NCI-H82 treated with DMSO at 0.1 percent for 48 hours (cell line): Measurements from ENCODE around the gene NFIC.
"Not testable (repeated sequence)": the region's sequence is repeated elsewhere in the genome, so short reads cannot be mapped to it uniquely, and the experiment has no call there.

Experiments used
- DNase-seq: peaks from one replicate; lab custom pipeline; 2025; ENCODE audit not compliant: unreplicated experiment; lab: John Stamatoyannopoulos, UW

The NFIC gene

DNA sequence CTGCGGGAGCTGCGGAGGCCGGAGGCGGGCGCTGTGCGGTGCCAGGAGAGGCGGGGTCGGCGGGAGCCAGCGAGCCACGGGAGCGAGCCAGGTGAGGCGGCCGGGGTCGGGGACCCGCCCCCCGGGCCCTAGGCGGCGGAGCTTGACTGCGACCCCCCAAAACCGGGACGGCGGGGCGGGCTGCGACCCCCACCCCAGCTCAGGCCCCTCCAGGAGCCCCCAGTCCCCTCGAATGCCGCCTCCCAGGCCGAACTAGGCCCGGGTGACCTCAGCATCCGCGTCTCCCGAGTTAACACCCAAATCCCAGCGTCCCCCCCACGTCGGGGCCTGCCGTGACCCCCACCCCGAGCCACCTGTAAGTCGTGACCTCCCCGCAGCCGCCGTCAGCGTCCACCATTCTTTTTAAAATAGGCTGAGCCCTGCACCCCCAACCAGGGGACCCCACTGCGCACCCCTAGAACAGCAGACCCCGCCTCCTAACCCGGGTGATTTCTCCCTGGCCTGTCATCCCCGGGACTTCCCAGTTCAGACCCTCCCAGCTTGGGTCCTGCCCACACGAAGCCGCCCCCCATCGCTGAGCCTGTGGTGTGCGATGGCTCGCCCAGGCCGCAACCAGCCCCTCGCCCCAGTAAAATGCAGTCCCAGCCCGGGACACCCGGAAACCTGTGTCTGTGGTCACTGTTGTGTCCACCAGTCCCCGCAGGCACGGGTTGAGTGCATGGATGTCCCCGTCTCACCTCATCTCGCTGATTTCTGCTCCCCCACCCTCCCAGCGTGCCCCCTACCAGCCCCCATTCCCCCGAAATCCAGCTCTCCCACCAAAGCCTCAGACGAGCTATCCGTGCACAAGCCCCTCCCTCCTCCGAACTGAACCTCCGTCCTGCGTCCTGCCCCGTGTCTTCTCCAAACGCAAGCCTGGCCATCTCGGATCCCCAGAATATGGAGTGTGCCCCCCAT, 140.3 kb downstream of the NFIC start:
- peak; percentile 1 for DNase-seq

DNA sequence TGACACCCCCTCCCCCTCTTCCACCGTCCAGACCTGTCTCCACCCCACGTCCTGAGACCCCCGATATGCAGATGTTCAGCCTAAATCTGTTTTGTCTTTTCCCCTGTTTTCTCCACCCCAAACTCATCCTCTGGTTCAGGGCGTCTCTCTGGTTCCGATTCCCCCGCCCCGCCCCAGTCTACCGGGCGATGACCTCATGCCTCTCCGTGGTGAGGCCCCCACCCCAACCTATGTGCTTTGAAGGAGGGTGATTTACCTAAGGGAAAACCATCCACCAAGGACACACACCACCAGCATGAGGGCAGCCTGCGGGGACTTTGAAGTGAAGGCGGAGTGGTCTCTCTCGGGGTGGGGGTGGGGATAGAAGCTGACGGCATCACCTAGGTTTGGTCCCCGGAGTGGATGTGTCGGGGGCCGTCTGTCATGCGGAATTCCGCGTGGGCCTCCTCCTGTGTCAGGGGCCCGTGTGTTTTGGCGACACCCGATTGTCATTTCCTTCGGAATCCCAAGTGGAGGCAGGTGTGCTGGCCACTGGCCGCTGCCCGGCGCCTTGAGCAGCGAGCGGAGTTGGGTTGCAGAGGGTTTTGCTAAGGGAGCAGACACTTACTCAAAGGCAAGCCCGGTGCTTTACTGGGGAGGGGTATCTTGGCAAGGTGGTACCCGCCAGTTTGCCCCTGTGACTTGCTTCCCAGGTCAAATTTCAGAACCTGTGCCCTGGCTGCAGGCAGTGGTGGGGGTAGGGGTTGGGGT, 141.2 kb downstream of the NFIC start:
- no peak for DNase-seq

DNA sequence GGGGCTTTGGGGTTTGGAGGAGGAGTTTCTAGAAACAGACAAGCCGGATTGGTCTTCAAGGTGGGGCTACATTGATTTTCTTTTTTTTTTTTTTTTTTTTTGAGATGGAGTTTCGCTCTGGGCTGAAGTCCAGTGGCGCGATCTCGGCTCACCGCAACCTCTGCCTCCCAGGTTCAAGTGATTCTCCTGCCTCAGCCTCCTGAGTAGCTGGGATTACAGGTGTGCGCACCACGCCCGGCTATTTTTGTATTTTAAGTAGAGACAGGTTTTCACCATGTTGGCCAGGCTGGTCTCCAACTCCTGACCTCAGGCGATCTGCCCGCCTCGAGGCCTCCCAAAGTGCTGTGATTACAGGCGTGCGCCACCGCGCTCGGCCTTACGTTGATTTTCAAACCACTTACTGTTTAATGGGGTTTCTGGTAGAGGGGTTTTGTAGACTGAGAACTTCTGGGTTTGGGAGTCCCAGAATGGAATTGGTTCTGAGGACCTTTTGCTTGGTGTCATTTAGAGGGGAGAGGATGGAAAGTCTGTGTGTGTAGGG, 141.8 kb downstream of the NFIC start:
- not testable (repeated sequence) for DNase-seq

GRCh38 chr19:3508771-3509535, 142.6 kb downstream of the NFIC start:
- no peak for DNase-seq

DNA sequence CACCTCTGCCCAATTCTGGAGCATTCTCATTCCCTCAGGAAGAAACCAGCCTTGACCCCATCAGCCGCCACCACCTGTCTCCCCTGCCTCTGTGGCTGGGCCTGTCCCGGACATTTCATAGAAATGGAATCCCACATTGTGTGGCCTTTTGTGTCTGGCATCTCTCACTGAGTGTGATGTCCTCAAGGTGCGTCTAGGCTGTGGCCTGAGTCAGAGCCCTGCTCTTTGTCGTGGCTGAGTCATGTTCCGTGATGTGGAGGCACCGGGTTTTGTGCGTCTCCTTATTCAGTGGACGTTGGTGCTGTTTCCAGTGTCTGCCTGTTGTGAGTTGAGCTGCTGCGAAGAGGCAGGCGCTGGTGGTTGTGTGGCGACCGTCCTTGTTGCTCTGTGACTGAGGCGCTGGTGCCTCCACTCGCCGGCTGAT, 143.2 kb downstream of the NFIC start:
- no peak for DNase-seq

DNA sequence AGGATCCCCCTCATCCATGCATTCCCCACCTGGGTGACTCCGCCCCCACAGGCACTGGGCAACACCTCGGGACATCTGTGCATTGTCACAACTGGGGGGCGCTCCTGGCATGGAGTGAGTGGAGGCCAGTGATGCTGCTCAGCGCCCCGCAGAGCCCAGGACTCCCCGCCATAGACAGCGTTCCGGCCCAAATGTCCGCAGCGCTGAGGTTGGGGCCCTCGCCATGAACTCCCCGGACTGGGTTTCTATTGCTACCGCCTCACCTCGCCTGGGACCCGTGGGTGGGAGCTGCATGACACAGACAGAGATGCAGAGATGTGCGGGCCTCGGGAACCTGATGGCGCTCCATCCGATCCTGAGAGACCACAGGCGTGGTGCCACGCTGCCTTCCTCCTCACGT, 144.3 kb downstream of the NFIC start:
- DNase-seq: no peak

- DNase-seq: no peak
Measured at GRCh38 chr19:3511506-3512251, 145.3 kb downstream of the NFIC start.

GRCh38 chr19:3512562-3513228, 146.3 kb downstream of the NFIC start:
- no peak for DNase-seq

DNA sequence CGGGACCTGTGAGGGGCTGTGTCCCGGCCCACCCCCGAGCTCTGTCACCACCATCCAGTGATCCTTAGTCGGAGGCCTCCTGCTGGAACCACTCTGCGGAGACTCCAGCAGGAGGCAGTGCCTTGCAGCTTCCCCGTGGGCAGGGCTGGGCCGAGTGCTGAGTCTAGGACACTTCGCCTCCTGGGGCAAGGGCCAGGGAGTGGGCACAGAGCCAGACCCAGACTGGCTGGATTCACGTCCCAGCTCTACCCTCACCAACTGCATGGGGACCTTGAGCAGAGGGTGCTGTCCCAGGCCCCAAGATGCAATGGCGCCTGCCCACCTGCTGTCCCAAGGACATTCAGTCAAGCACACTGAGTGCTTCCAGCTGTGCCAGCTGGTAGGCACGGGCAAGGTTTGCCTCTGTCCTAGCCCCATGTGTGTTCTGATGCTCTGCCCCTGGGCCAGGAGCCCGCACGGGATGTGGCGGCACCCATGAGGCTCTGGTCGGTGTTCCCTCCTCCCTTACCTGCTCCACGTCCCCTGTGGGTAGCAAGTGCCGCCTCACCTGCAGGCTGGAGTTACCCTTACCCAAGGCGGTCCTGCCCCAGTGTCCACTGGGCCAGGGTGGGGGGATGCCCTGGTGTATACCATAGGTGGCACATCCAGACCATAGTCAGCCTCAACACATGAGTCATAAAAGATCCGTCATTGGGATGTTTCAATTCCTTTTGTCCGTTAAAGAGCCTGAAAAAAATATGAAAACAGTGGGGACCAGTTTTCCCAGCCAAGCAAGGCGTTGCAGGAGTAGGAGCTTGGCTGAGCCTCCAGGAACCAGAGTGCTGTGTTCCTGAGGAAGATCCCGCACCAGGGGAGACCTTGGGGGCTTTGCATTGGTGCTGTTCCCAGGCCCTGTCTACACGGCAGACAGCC, 147.1 kb downstream of the NFIC start:
- no peak for DNase-seq

- no peak for DNase-seq
Measured at GRCh38 chr19:3514930-3515329, 148.5 kb downstream of the NFIC start.

DNA sequence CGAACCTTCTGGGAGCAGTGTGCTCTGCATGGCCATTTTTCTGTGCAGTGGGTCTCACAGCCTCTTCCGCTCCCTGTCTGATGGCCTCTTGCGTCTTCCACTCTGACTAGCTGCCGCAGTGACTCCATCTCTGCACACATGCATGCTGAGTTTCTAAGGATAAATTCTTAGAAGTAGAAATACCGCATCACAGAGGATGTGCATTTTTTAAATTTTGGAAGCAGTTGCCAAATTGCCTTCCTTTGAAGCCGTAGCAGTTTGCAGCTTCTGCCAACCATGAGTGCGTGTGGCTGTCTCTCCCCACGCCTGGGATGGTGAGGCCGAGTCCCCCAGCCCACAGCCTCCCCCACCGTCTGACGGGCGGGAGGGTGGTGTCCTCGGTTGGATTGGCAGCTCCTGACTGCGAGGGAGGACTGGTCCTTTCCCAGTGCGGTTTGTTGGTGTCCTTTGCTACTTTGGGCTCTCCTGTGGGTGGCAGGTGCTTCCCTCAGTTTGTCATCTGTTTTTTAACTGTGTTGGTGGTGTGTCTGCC, 149.6 kb downstream of the NFIC start:
- no peak for DNase-seq

GRCh38 chr19:3516675-3517207, 150.4 kb downstream of the NFIC start:
- DNase-seq: no peak

DNA sequence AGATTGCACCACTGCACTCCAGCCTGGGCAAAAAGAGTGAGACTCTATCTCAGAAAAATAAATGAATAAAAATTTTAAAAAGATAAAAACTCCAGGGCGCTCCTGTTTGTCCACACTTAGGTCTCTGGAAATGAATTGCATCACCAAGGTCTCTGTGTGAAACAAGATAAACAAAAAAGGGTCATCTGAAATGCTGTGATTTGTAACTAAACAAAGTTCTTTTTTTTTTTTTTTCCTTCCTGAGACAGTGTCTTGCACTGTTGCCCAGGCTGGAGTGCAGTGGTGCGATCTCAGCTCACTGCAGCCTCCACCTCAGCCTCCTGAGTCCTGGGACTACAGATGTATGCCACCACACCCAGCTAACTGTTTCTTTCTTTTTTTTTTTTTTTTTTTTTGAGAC, 151.3 kb downstream of the NFIC start:
- DNase-seq: no peak

DNA sequence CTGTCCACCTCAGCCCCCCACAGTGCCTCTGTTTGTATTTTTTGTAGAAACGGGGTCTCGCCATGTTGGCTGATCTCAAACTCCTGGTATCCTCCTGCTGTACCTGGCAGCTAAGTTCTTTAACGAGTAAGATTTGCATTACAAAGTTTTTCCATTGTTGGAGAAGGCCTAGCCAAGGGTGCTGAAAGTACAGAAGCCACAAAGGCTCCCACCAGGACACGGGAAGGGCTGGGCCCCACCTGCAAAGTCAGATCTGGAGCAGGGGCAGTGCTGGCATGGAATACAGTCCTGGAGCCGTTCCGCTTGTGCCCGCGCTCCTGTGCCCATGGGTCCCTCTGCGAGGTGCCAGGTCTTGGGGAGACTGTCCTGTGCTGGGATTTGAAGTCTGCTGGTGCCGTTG, 151.9 kb downstream of the NFIC start:
- no peak for DNase-seq

DNA sequence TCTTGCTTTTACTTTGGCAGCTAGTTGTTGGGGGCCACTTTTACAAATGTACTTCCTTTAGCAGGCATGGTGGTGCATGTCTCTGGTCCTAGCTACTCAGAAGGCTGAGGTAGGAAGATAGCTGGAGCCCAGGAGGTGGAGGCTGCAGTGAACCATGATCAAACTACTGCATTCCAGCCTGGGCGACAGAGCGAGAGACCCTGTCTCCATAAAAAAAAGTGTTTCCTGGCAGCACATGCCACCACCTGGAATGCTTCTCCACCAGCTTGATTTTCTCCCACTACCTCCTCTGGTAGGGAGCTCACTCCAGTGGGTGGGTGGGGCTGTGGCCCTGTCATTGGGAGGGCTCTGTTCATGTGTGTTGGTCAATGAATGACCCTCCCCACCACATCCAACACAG, 152.3 kb downstream of the NFIC start:
- DNase-seq: no peak
